Medulla oblongata (tissue), 1 donor: ENCODE data around the gene SLC35D2.
"Not testable (repeated sequence)": the region's sequence is repeated elsewhere in the genome, so short reads cannot be mapped to it uniquely, and the experiment has no call there.

Experiments used
- DNase-seq: peaks from one replicate; pipeline ENCODE4 v3.0.0-alpha.2; 2015; ENCODE audit errors: extremely low spot score

The SLC35D2 gene

DNA sequence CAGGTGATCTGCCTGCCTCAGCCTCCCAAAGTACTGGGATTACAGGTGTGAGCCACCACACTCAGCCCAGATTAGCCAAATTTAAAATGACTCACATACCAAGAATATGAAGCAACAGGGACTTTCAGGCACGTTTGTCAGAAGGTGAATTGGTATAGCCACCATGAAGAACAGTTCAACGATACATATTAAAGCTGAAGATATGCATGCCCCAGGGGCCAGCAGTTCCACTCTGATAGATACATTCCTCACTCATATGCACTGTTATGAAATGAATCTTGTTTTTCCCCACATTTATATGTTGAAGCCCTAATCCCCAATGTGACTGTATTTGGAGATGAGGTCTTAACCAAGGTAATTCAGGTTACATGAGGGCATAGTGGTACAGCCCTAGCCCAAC, 22.5 kb downstream of the SLC35D2 start:
- DNase-seq: no peak

DNA sequence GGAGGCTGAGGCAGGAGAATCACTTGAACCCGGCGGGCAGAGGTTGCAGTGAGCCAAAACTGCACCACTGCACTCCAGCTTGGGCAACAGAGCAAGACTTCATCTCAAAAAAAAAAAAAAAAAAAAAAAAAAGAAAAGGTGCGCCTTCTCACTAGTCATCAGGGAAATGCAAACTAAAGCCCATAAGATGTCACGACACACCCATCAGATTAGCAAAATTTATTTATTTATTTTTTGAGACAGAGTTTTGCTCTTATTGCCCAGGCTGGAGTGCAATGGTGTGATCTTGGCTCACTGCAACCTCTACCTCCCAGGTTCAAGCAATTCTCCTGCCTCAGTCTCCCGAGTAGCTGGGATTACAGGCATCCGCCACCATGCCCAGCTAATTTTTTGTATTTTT, 23.0 kb downstream of the SLC35D2 start:
- DNase-seq: not testable (repeated sequence)

DNA sequence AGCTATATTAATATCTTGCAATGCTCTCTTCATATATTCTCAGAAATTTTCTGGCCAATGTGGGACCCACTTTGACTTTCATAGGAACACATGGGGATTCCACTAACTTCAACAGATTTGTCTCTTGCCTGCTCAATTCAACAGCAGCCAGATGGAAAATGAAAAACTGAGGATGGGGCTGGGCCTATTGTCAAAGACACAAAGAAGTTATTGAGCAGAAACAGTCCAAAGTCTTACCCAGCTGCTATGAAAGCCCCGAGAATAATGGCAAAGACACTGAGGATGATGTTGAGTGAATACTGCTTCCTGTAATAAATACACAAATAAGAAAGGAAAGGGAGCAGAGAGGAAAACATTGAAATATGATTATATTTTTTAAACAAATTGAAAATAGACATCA, 32.6 kb downstream of the SLC35D2 start:
- DNase-seq: peak; percentile 88

DNA sequence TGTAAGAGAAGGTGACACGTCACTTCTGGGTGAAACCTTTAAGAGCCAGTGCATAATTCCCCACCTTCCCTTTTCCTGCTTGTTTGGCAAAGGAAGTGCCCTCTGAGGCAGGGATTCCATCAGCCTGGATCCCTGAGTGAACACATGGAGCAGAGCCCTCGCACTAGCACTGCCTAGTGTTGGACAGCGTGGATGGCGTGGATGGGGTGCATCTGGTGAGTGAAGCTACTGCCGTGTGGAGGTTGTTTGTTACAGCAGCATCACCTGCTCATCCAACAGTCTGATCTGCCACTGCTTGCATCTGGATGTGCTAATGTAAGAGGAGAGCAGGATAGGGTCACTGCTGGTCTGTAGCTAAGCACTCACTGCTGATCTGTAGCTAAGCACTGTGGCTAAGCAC, 35.2 kb downstream of the SLC35D2 start:
- no peak for DNase-seq

DNA sequence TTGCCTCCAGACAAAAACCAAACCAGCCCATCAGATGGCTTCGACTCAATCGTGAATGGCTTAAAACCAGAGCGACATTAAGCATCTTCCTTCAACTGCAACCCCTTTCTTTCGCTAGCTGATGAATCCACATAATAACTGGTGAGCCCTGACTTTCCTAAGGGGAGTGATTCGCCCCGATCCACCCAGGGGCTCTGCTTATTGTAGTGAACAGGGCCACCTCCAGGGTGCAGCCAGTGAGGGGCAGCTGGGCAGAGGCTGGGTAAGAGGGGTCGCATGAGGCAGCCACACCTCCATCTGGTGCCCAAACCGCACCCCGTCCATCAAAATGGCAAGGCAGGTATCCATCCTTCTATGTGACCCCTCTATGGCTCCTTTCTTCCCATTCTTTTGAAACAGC, 38.0 kb downstream of the SLC35D2 start:
- DNase-seq: no peak

DNA sequence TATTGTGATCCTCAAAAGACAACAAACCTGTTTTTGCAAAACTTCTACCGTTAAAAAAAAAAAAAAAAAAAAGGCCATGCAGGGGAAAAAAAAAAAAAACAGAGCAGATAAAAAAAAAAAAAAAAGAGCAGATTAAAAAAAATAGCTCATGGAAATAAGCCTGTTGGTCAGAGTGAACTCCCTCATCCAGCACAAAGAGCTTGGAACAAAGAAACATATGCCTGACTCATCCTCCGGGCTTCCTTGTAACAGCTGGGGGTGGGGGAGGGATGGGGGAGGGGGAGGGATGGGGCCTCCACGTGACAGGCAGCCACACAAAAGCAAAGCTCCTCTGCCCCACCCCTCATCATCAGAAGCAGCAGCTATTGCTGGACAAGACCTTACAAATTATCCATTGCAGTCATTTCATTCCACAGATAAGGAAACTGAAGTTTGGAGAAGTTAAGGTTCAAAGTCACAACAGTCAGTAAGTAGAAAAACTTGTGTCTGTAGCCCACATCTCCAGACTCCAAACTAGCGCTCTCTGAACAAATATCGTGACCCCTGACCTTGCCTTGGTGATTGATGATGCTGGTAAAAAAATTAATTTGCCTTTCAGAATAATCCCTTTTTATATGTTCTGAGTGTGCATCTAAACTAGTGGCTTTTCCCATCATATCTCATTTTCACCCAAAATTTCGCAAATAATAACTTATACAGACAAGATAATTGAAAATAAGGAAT, 38.9 kb downstream of the SLC35D2 start:
- peak; percentile 80 for DNase-seq

DNA sequence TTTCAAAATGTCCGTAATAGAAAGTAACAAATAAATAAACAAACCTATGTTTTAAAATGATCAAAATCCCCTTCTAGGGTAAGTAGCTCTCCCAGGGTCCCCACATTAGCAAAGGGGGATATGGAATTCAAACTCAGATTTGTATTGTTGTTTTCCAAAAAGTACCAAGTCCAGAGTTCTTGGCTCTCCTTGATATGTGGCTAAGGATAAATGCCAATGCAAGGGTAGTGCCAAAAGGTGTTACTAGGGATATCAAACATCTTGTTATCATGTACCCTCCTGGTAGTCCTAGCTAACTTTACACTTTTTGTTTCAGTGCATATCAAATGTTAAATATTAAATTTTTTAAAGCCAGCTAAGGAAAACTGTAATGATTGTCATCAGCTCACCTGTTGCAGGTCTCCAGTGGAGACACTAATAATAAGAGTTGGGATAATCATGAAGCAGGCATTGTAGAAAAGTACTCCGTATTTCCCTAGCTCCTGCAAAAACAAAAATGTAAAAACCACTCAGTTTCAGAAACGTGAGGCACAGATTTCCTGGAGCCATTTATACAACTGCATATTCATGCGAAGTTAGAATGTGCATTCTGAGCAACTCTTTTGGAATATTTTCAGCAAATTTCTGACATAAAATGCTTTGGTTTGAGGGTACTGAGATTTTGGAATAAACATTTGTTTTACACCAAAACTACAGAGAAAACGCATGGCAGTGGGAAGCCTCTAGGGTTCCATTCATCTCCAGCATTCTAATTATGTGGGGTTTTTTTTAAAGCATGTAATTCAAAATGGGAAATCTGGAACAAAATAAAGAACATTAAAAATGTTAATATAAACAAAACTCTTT, 39.8 kb downstream of the SLC35D2 start:
- no peak for DNase-seq

DNA sequence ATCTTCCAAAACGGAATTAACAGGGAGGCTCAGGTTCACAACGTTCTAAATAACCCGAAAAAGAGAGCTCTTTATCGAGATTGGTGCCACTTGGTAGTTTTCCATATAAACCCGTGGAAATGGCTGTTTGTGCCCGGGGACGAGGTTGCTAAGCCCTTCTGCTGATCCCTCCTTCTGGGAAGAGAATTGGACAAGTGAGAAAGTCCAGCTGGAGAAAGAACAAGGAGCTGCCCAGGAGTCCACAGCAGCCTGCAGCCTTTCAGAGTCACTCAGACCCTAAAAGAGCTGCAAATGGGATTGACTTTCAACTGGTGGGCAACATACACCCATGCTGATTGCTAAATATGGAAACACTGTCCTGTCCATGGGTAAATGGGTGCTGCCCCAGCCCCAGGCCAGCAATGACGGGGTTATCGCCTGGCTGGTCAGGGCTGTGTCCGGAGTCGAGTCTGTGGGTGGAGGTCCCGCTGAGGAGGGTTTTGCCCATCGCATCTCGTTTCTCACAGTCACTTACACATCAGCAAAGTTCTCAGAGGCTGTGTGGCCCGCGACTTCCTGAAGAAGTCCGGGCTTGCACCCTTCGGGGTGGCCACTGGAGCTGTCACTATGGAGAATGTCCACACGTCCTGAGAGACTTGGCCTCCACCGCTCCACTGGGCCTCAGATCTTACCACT, 40.8 kb downstream of the SLC35D2 start:
- DNase-seq: no peak

DNA sequence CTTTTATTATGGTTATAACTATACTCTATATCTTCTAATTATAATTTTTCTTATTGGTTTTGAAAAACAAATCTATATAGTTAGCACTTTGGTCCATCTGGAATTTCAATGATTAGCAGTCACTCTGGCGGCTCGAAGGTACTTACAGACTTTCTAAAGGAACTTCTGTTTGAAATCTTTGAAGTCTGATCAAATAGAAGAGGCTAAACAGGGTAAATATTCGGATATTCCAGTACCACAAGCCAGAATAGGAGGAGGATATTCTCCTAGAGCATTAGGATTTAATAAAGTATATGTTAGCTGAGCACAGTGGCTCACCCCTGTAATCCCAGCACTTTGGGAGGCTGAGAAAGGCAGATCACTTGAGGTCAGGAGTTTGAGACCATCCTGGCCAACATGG, 42.8 kb downstream of the SLC35D2 start:
- DNase-seq: no peak

DNA sequence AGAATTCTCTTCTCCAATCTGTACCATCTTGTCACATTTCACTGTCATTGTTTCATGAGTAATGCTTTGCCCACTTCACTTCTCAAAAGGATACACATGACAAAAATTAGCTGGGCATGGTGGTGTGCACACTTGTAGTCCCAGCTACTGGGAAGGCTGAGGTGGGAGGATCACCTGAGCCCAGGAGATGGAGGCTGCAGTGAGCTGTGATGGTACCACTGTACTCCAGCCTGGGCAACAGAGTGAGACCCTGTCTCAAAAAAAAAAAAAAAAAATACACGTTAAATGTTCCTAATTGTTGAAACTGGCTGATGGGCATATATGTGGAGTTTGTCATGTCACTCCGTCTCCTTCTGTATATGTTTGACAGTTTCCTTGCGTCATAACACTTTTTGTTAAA, 45.2 kb downstream of the SLC35D2 start:
- no peak for DNase-seq

DNA sequence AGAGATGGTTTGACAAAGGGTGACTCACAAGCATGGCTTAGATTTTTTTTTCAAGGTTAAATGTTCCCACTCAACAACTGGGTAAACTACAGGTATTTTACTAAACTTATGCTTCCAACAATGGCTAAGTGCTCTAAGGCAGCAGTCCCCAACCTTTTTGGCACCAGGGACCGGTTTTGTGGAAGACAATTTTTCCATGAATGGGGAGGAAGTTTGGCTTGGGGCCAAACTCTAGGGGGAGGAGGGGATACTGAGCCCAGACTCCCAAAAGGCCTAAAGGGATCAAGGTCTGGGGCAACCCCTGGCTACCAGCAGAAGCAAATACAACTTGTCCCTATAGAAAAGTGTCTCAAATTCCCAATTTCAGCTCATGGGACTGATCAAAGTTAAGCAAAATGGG, 49.6 kb downstream of the SLC35D2 start:
- DNase-seq: no peak

DNA sequence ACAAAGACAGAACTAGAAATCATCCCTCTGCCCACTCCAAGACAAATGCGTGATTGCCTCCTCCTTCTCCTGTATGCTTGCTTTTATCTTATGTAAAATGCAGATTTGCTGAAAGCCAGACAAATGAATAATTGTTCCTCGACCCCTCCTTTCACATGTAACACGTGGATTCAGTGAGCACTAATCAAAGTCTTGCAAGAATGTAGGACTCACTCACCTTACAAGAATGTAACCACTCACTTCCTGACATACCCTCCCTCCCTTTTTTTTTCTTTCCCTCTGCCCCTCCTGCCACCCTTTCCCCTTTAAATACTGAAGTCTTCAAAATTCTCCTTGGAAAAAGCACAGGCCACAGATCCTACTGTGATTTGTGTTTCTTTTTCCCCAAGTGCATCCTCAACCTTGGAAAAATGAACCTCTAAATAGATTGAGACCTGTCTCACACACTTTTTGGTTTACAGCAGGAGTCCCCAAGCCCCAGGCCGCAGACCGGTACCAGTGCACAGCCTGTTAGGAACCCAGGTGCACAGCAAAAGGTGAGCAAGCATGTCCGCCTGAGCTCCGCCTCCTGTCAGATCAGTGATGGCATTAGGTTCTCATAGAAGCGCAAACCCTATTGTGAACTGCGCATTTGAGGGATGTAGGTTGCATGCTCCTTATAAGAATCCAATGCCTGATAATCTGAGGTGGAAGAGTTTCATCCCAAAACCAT, 52.1 kb downstream of the SLC35D2 start:
- no peak for DNase-seq

DNA sequence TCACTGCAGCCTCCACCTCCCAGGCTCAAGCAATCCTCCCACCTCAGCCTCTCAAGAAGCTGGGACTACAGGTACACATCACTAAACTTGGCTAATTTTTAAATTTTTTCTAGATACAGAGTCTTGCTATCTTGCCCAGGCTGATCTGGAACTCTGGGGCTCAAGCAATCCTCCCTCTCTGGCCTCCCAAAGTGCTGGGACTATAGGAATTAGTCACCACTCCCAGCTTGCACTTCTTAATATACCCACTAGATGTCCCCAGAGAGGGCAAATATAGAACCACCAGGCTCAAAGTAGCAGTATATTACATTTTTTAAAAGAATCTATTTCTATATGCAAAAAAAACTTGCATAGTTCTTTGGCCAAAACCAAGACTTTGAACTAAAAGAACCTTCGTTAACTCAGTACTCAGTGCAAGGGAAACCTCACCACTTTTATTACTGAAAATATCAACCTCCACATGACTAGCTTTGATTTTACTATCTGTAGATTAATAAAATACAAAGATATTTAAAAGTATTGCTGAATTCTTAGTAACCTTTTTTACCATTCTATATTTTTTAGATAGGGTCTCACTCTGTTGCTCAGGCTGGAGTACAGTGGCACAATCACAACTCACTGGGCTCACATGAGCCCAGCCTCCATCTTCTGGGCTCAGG, 55.7 kb downstream of the SLC35D2 start:
- DNase-seq: peak; percentile 80

DNA sequence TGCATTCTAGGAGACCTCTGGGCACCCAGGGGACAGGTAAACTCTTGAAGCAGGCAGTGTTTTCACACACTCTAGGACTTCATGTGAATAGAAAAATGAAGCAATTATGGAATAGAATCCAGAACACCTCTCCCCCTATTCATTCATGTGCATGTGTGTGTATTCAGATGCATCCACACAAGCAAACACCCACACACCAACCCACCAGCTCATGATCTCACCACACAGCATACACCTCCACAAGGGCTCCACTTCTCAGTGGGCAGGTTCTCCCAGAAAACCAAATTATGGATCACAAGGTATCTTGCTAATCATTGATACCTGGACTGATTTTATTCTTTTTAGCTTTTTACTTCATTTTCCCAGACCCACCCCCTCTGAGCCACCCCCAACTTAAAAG, 60.3 kb downstream of the SLC35D2 start:
- DNase-seq: no peak

DNA sequence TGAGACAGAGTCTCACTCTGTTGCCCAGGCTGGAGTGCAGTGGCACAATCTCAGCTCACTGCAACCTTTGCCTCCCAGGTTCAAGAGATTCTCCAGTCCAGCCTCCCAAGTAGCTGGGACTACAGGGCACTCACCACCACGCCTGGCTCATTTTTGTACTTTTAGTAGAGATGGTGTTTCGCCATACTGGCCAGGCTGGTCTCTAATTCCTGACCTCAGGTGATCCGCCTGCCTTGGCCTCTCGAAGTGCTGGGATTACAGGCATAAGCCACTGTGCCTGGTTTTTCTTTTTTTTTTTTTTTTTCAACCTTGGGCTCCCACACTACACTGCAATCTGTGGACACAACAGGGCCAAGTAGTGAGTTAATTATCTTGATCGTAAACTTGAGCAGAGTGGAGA, 60.8 kb downstream of the SLC35D2 start:
- not testable (repeated sequence) for DNase-seq

DNA sequence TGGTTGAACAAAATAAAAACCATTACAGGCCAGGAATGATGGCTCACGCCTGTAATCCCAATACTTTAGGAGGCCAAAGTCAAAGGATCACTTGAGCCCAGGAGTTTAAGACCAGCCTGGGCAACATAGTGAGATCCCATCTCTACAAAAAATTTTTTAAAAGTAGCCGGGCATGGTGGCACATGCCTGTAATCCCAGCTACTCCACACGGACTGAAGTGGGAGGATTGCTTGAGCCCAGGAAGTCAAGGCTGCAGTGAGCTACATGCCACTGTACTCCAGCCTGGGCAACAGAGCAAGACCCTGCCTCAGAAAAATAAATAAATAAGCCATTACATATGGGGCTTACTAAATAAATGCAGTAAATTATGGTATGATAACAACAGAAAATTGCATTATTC, 61.3 kb downstream of the SLC35D2 start:
- DNase-seq: not testable (repeated sequence)

DNA sequence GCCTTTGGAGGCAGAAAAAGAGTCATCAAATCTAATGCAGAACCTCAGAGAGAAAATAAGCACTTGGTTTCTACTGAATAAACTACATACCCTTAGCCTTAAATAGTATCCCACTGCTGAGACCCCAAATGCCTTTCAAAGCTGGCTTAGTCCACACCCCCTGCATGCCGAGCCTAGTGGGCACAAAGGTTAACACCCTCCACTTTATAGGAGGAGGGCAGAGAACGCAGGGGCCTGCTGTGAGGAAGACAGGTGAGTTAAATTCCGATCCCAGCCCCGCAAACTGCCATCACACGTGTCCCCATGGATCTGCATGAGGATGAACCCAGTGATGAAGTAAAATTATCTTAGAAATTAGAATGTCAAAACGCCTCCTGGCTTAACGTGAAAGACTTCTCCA, 62.0 kb downstream of the SLC35D2 start:
- no peak for DNase-seq

DNA sequence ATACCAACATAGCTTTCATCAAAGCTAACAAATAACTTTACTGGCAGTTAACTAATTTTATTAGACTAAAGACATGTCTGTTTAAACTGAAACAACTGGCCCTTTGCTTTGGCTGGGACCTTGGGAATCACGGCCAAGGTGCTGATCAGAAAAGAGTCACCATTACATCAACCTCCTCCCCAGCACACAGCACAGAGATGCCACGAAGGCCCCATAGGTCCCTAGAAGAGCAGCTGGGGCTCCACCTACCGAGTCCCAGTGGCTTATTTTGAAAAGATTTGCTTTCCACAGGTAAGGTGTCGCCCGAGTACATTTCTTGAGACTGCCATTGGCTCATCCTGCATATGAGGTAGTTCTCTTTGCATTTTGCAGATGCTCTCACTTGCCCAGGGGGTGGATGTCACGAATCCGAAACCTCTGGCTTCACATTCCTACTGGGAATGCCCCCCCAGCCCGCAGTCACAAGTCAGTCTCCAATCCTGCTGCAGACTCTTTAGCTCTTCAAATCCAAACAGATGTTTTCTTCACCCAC, 62.7 kb downstream of the SLC35D2 start:
- no peak for DNase-seq

DNA sequence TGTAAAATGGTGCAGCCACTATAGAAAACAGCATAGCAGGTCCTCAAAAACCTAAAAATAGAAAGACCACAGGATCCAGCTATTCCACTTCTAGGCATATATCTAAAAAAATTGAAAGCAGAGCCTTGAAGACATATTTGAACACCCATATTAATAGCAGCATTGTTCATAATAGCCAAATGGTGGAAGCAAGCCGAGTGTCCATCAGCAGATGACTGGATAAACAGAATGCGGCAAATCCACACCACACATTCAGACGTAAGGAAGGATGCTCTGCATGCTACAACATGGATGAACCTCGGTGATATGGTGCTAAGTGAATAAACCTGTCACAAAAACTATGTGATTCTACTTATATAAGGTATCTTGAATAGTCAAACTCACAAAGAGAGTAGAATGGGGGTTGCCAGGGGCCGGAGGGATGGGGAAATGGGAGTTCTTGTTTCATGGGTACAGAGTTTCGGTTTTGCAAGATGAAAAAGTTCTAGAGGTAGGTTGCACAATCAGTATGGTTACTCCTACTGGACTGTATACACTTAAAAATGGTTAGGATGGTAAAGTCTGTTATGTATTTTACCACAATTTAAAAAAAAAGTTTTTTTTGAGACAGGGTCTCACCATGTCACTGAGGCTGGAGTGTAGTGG, 64.5 kb downstream of the SLC35D2 start:
- no peak for DNase-seq

DNA sequence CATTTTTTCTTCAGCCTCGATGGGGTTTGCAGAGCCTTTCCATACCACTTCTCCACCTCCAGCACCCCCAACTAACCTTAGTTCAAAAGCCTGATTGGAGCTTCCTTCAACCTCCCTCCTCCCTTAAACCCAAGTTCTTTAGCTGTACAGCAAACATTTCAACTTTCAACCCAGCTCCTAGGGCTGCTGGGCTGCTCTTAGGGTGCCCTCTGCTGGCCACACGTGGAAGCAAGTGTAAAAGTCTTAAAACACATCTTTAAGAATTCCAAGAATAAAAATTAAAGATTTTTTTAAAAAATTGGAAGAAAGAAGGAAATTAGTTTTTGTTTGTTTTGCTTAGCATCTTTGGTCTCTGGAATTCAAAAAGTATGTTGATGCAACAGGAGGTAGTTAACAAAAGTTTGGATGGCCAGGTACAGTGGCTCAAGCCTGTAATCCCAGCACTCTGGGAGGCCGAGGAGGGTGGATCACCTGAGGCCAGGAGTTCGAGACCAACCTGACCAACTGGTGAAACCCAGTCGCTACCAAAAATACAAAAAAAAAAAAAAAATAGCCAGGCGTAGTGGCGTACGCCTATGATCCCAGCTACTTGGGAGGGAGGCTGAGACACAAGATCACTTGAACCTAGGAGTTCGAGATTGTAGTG, 66.1 kb downstream of the SLC35D2 start:
- peak; percentile 69 for DNase-seq
